CD1c-positive myeloid dendritic cell (primary cell): ENCODE results near the gene DUOXA2.
A peak's percentile ranks its signal among the peaks of the same experiment; 100 is the strongest.

Experiments used
- DNase-seq: peaks from one replicate; pipeline ENCODE4 v3.0.0-alpha.2; 2016; ENCODE audit errors: extremely low spot score

The DUOXA2 gene

GRCh38 chr15:45136378-45136764 is 22.2 kb downstream of the DUOXA2 start:
- DNase-seq: no peak

GRCh38 chr15:45137703-45138102 is 23.6 kb downstream of the DUOXA2 start:
- DNase-seq: no peak

DNA sequence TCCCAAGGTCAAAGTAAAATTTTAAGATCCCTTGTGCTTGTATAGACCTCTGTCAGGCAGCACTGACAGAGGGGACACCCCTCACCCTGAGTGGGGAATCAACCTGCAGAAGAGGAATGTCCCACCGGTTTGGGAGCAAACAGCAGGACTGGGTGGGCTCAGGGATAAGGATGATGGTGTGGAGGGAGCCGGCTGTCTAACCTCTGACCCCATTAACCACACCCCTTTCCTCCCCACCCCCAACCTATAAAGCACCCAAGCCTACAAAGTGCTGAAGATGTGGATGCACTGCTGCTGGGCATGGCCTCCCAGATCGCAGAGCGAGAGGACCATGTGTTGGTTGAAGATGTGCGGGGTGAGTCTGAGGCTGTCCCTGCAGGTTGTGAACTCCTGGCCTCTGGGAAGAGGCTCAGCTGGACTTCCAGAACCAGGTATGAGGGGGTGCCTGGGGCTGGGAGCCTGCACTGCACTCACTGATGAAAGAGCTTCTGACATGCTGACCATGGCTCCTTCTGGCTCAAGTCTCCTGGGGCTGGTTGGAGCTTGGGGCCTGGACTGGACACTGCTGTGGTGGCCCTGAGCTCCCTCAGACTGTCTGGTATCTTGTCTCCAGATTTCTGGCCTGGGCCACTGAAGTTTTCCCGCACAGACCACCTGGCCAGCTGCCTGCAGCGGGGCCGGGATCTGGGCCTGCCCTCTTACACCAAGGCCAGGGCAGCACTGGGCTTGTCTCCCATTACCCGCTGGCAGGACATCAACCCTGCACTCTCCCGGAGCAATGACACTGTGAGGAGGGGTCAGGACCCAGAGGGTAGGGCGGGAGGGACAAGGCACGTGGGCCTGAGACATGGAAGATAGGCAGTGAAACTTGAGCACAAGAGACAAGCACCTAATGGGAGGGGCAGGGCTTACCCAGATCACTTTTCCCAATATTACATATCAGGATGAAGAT is 25.0 kb downstream of the DUOXA2 start:
- DNase-seq: no peak

DNA sequence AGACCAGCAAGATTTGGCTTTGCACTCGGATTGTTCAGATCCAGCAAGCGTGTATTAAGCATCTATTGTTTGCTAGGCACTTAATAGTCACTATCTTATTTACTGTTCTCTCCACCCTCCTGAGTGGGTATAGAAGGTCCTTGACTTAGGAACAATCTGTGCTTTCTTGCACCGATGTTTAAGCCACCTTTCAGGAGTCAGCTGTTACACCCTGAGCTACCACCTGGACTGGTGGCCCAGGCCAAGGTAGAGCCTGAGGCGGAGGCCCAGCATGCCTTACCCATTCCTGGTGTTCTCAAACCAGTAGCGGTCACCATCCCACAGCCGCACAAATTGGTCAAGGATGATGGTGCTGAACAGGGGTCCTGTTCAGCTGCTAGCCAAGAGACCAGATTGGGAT is 25.6 kb downstream of the DUOXA2 start:
- DNase-seq: no peak

GRCh38 chr15:45140557-45141250 is 26.6 kb downstream of the DUOXA2 start:
- DNase-seq: no peak

- no peak for DNase-seq
Measured at GRCh38 chr15:45141386-45141785, 27.3 kb downstream of the DUOXA2 start.

GRCh38 chr15:45143056-45143455 is 28.9 kb downstream of the DUOXA2 start:
- DNase-seq: no peak

DNA sequence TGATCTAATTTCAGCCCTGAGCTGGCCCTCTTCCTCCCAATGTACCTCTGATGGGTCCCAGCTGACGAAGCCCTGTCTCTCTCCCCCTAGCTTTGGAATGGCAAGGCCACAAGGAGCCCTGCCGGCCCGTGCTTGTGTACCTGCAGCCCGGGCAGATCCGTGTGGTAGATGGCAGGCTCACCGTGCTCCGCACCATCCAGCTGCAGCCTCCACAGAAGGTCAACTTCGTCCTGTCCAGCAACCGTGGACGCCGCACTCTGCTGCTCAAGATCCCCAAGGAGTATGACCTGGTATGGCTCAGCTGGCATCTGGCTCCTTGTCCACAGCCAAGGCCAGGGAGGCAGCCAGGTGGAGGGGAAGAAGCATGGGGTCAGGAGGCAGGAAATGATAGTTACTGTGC is 29.8 kb downstream of the DUOXA2 start:
- DNase-seq: no peak

DNA sequence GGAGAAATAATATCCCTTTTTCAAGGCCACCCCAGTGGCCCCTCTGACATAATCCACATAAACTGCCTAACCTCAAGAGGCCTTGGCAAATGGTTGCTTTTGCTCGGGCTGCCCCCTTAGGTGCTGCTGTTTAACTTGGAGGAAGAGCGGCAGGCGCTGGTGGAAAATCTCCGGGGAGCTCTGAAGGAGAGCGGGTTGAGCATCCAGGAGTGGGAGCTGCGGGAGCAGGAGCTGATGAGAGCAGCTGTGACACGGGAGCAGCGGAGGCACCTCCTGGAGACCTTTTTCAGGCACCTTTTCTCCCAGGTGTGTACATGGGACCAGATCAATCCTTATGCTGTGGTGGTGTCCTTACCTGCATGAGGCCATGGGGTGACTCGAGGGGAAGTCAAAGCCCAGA is 30.6 kb downstream of the DUOXA2 start:
- DNase-seq: no peak

- no peak for DNase-seq
Measured at GRCh38 chr15:45146405-45146804, 32.3 kb downstream of the DUOXA2 start.

- no peak for DNase-seq
Measured at GRCh38 chr15:45147606-45148005, 33.5 kb downstream of the DUOXA2 start.

- DNase-seq: no peak
Measured at GRCh38 chr15:45148076-45149059, 34.2 kb downstream of the DUOXA2 start.

DNA sequence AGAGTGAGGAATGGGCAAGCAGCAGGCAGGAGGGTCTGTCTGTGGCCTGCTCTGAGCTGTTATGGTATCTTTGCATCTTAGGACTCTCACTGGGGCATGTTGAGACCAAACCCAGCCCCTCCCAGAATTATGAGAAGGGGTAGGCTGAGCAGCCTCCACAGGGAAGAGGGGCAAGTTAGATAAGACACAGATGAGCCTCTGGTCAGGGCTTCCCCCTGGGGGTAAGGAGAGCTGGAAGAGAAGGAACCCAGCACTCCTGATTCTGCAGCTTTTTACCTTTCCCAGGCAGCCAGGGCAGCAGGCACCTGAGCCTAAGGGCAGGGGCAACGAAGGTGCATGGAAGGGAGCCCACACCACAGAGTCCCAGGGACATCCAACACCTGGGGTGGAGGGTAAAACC is 34.9 kb downstream of the DUOXA2 start:
- no peak for DNase-seq

- DNase-seq: no peak
Measured at GRCh38 chr15:45150481-45150880, 36.4 kb downstream of the DUOXA2 start.

DNA sequence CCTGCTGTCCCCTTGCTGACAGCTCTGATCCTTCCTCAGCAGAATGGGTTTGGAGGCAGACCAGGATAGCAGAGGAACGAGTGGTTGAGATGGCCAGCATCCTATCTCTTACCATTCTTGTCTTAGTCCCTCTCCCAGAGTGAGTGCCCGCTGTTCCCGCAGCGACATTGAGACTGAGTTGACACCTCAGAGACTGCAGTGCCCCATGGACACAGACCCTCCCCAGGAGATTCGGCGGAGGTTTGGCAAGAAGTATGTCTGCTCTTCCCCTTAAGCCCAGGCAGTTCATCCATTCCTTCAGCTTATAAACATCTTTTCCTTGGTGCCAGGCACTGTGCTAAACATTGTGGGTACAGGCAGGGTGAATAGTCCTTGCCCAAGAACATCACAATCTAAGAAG is 36.9 kb downstream of the DUOXA2 start:
- DNase-seq: no peak

- no peak for DNase-seq
Measured at GRCh38 chr15:45151998-45152828, 38.1 kb downstream of the DUOXA2 start.

DNA sequence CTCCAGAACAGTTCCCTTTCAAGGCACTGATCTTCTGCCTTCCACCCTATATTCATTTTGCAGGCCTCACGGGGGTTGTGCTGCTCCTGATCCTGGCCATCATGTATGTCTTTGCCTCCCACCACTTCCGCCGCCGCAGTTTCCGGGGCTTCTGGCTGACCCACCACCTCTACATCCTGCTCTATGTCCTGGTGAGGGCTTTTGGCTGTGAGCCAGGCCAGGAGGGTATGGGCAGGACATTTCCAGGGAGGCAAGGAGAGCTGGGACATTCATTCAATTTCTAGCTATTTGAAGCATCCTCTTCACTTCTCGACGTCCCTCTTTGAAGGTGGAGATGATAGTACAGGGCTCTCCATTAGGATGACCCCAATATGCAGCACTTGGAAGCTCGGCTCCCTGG is 41.6 kb downstream of the DUOXA2 start:
- DNase-seq: no peak

- DNase-seq: peak; percentile 79
Measured at GRCh38 chr15:45156744-45157455, 42.8 kb downstream of the DUOXA2 start.

GRCh38 chr15:45157974-45158373 is 43.8 kb downstream of the DUOXA2 start:
- peak; percentile 75 for DNase-seq

DNA sequence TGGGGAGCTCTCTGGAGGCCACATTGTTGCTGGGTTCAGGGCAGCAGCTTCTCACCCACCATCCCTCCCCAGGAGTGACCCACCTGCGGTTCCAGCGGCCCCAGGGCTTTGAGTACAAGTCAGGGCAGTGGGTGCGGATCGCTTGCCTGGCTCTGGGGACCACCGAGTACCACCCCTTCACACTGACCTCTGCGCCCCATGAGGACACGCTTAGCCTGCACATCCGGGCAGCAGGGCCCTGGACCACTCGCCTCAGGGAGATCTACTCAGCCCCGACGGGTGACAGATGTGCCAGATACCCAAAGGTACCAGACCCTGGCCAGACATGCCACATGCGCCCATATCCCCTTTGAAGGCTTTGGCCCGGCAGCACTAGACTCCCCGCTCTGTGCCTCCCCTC is 47.5 kb downstream of the DUOXA2 start:
- no peak for DNase-seq
